Renal pelvis (tissue), 4 donors: ENCODE measurements around the gene SNX6. TPM values are rescaled to one million over a fixed set of nuclear protein-coding genes. Genes with fewer than 3 reads are reported as not detected.
"Not testable (repeated sequence)": the region's sequence is repeated elsewhere in the genome, so short reads cannot be mapped to it uniquely, and the experiment has no call there.

Experiments used
- DNase-seq: peaks from one replicate; pipeline ENCODE4 v3.0.0-alpha.2; 2013
- polyA plus RNA-seq, 3 donors: library from polyadenylated mRNA; unstranded; fragments of 120-200 nt; gene quantifications; one replicate each; pipeline ENCODE4 v1.2.1, GENCODE V29; 2013; ENCODE audit not compliant: insufficient read length in 3 of 3

SNX6 gene
- polyA plus RNA-seq, 3 donors: 98.2 to 113 (median 112) TPM

- no peak for DNase-seq
Measured at GRCh38 chr14:34649344-34649743, 19.4 kb upstream of the SNX6 start.

DNA sequence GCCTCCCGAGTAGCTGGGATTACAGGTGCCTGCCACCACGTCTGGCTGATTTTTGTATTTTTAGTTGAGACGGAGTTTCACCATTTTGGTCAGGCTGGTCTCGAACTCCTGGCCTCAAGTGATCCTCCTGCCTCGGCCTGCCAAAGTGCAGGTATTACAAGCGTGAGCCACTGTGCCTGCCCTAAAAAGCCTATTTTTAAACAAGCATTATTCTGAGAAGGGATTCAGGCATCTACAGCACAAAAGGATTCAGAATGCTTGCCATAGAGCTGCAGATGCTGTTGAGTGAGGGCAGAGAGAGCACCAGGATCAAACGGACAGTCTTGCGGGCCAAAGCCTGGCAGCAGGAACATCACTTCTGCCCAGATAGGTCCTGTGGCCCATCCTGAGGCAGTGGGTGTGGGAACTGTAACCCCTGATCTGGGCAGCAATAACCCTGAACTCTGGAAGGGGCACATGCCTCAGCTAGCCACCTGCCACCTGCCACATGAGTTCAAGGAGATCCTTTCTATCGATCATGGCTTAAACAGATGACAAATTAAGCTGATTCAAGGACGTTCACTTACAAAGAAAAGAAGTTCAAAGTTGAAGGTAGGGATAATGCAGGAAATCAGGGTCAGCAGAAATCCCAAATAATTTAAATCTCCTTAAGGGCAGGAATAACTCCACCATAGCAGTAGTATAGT, 16.8 kb upstream of the SNX6 start:
- DNase-seq: no peak

DNA sequence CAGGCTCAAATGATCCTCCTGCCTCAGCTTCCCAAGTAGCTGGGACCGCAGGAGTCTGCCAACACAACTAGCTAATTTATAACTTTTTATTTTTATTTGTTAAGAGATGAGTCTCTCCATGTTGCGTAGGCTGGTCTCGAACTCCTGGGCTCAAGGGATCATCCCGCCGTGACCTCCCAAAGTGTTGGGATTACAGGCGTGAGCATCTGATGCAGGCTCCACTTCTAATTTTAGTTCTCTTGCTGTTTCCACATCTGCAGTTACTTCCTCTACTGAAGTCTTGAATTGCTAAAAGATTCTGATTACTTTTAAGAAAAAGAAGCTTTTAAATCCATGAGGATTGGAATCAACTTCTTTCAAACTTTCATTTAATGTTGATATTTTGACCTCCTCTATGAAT, 13.4 kb upstream of the SNX6 start:
- no peak for DNase-seq

DNA sequence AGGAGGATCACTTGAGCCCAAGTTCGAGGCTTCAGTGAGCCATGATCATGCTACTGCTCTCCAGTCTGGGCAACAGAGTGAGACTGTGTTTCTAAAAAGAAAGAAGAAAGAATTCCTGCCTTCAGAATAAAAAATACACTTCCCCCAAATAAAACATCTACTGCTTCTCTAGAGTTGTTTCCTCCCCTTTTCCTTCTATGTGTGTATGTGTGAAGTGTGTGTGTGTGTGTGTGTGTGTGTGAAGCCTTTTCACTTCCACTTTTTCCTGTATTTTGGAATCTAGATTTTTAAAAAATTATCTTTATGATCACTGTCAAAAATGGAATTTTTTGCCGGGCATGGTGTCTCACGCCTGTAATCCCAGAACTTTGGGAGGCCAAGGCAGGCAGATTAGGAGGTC, 12.6 kb upstream of the SNX6 start:
- no peak for DNase-seq

- DNase-seq: no peak
Measured at GRCh38 chr14:34640826-34641225, 10.9 kb upstream of the SNX6 start.

- DNase-seq: not testable (repeated sequence)
Measured at GRCh38 chr14:34634360-34634771, 4.4 kb upstream of the SNX6 start.

DNA sequence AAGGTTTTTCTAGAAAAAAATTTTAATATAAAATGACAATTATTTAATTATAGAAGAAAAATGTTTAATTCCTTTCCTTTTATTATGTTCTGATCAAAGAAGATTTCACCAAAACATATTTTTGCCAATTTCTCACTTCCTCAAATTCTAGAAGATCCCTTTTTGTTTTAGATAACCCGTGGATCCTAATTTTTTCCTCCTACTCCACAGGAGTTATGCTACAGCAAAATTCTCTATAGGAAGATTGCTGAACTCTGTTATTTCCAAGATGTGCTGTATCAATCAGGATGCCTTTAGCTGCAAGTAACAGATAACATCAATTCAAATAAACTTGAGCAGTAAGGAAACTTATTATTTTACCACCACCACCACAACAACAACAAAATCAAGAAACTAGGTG, 3.8 kb upstream of the SNX6 start:
- no peak for DNase-seq

DNA sequence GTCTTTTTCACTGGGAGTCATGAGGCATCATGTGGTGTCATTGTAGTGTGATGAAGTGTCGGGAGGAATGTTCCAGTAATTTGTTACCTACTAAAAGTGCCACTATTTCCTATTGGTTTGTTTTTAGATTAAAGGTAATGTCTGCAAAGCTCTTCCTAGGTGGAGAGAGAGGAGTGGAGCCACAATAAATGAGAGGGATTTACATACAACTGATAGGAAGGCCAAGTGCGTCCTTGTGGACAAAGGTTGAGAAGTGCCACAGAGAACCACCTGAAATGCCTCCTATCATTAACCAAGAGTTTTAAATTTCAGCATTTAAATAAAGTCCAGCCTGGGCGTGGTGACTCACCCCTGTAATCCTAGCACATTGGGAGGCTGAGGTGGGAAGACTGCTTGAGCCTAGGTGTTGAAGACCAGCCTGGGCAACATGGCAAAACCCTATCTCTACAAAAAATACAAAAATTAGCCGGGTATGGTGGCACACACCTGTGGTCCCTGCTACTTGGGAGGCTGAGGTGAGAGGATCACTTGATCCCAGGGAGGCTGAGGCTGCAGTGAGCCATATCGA, 2.5 kb upstream of the SNX6 start:
- no peak for DNase-seq

DNA sequence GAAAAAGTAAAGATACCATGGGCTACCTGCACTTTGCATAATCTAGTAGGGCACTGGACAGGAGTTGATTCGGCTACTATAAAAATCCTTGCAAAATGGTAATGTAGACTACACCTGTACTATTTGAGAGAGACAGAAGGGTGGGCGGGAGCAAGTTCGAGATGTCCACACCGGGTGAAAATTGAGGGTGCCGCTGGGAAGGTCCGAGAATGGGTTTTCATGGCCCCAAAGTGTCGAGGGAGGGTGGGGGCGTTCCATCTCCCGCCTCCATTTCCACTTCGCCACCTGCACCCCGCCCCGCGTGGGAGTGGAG, 648 bp downstream of the SNX6 start:
- no peak for DNase-seq

GRCh38 chr14:34628681-34629135, 1.2 kb downstream of the SNX6 start:
- DNase-seq: peak; percentile 12

DNA sequence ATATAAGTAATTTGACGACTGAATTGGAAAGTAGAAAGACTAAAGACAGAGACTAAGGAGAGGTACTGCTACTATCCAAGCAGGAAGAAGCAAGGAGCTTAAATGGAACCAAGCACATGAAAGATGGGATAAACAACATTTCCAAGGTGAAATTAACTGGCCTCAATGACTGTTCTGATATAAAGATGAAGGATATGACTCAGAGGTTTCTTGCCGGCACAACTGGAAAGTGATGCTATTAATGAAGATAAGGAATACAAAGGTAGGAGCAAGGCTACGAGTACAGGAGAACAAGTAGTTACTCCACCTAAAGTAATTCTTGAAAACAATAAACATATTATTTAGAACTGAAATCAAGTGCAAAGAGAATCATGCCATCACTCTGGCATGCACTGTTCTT, 6.4 kb downstream of the SNX6 start:
- DNase-seq: no peak

DNA sequence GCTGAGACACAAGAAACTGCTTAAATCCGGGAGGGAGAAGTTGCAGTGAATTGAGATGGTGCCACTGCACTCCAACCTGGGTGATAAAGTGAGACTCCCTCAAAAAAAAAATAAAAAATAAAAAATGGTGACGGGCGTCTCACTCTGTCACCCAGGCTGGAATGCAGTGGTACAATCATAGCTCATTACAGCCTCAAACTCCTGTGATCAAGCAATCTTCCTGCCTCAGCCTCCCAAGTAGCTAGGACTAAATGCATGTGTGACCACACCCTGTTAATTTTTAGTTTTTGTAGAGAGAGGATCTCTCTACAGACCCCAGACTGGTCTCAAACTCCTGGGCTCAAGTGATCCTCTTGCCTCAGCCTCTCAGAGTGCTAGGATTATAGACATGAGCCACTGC, 9.1 kb downstream of the SNX6 start:
- no peak for DNase-seq

DNA sequence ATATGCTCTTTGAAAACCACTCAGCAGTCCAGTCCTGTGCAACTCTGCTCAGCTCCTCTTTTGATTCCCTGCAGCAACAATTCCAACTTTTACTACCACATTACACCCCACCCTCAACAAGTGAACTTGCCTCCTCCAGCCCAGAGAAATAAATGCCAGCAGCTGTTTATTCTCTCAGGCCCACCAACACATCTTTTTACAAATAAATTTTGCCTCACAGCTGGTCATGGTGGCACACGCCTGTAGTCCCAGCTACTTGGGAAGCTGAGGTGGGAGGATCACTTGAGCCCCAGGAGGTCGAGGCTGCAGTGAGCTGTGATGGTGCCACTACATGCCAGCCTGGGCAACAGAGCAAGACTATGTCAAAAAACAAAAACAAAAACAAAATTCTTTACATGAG, 9.8 kb downstream of the SNX6 start:
- DNase-seq: no peak

DNA sequence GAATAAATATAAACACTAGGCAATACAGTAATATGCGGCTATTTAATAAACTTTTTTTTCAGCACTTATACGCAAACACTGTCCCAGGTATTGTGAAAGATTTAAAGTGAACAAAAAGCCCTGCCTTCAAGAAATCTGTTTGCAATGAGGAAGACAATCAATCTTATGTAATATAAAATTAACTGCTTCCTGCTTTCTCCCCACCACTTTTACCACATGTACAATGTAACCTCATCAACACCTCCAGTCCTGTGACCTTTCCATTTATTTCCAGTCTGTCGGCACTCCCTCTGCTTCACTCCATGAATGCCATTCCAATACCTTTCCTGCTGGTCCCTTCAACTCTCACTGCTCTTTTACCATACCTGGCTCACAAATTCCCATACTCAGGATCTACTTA, 10.5 kb downstream of the SNX6 start:
- DNase-seq: no peak

GRCh38 chr14:34616360-34616759, 13.6 kb downstream of the SNX6 start:
- no peak for DNase-seq

GRCh38 chr14:34615507-34615906, 14.4 kb downstream of the SNX6 start:
- DNase-seq: no peak

DNA sequence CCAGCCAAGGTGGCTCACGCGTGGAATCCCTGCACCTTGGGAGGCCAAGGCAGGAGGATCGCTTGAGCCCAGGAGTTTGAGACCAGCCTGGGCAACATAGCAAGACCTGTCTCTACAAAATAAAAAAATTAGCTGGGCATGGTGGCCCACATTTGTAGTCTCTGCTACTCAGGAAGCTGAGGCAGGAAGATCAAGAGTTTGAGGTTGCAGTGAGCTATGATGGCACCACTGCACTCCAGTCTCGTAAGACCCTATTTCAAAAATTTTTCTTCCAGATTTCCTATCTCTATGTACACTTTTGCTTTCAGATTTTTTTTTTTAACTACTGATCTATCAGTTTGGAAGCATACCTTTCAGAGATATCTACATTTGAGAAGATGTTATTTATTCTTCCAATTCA, 15.3 kb downstream of the SNX6 start:
- DNase-seq: no peak

- no peak for DNase-seq
Measured at GRCh38 chr14:34610101-34610500, 19.8 kb downstream of the SNX6 start.

DNA sequence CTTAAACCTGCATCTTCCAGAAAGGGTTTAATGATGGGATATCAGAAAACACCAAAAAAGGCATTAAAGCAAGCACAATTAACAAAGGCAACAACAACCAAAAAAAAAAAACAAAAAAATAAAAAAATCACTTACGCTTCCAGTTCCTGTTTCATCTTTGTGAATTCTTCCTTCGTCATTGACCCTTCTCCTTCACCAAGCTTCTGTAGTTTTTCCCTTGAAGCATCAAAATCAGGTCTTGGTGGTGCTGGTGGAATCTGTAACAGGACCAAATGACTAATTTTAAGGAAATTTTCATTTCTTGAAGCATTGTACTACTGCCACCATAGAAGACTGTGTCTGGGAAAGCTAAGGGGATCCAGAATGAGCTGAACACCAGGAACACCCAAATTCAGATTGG, 24.5 kb downstream of the SNX6 start:
- DNase-seq: no peak

GRCh38 chr14:34604995-34605394, 25.0 kb downstream of the SNX6 start:
- DNase-seq: no peak

GRCh38 chr14:34596891-34597290, 33.1 kb downstream of the SNX6 start:
- DNase-seq: no peak

DNA sequence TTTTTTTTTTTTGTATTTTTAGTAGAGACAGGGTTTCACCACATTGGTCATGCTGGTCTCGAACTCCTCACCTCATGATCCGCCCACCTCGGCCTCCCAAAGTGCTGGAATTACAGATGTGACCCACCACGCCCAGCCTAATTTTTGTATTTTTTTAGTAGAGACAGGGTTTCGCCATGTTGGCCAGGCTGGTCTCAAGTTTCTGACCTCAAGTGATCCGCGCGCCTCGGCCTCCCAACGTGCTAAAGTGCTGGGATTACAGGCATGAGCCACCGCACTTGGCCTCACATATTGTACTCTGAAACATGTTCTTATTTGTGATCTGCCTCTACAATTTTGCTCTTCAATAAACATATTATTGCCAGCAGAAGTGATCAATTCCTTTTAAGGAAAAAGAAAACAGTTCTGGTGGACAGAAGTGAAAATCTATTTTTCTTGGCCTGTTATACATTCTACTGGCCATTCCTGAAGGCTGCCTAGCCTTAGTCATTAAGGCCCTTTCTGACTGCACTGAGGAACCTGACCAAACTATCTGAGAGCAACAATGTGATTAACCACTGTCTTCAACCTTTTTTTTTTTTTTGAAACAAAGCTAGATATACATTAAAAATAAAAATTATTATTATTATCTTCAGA, 36.1 kb downstream of the SNX6 start:
- no peak for DNase-seq

GRCh38 chr14:34592623-34593022, 37.3 kb downstream of the SNX6 start:
- no peak for DNase-seq

- DNase-seq: no peak
Measured at GRCh38 chr14:34583525-34583924, 46.4 kb downstream of the SNX6 start.
